Activated CD8-positive, alpha-beta T cell treated with anti-CD3 and anti-CD28 coated beads for 36 hours (primary cell): ENCODE data around the gene LRRC37A. TPM values are rescaled to one million over a fixed set of nuclear protein-coding genes. Genes with fewer than 3 reads are reported as not detected.
"Not testable (repeated sequence)": the region's sequence is repeated elsewhere in the genome, so short reads cannot be mapped to it uniquely, and the experiment has no call there.

Source experiments
- ATAC-seq: fragments of 200-7000 bp; cut with Tn5 transposase; one replicate; pipeline ENCODE4 v1.10.0; 2021; ENCODE audit warnings: mild to moderate bottlenecking, moderate library complexity
- CTCF ChIA-PET: fragments of 350-600 bp; sonication (Branson Sonifier 250); formaldehyde crosslinking; loops from one replicate; lab custom pipeline; 2021; ENCODE audit warnings: antibody characterized with exemption; lab: Charles Lee
- POLR2A ChIA-PET: fragments of 350-600 bp; sonication (Branson Sonifier 250); formaldehyde crosslinking; loops from one replicate; lab custom pipeline; 2021; ENCODE audit warnings: antibody characterized with exemption; lab: Charles Lee
- DNase-seq: peaks from one replicate; pipeline ENCODE4 v3.0.0-alpha.2; 2020
- H3K27ac Mint-ChIP-seq: one replicate; pipeline ENCODE4 v1.8.0; 2021; ENCODE audit warnings: mild to moderate bottlenecking, mixed read lengths
- H3K27me3 Mint-ChIP-seq: one replicate; pipeline ENCODE4 v1.8.0; 2021; ENCODE audit warnings: mixed read lengths
- H3K36me3 Mint-ChIP-seq: one replicate; pipeline ENCODE4 v1.8.0; 2021; ENCODE audit warnings: low read depth, mixed read lengths
- H3K4me1 Mint-ChIP-seq: one replicate; pipeline ENCODE4 v1.8.0; 2021; ENCODE audit warnings: low read depth, mixed read lengths
- H3K4me3 Mint-ChIP-seq: one replicate; pipeline ENCODE4 v1.8.0; 2021; ENCODE audit warnings: mild to moderate bottlenecking, moderate library complexity, mixed read lengths
- H3K9me3 Mint-ChIP-seq: one replicate; pipeline ENCODE4 v1.8.0; 2021; ENCODE audit warnings: mixed read lengths
- CTCF ChIP-seq: fragments of 200-600 bp; IDR thresholded peaks from one replicate; pipeline ENCODE4 v1.8.0; 2022; ENCODE audit warnings: antibody characterized with exemption, mild to moderate bottlenecking
- intact Hi-C: fragments of 100-400 bp; cut with micrococcal nuclease; formaldehyde crosslinking; loops from one replicate; pipeline ENCODE4 v1.10.0; 2022
- total RNA-seq, 2 experiments: library from RNA; stranded (reverse); gene quantifications; one replicate each; pipeline ENCODE4 v1.2.3, GENCODE V29; 2021

LRRC37A gene
- total RNA-seq, 2 experiments from 2014 or later = 1.7 to 1.8 TPM

- ATAC-seq (peak; percentile 82), DNase-seq (peak; percentile 69)
- H3K4me3 Mint-ChIP-seq, H3K9me3 Mint-ChIP-seq, POLR2A ChIA-PET, H3K36me3 Mint-ChIP-seq, H3K27ac Mint-ChIP-seq, H3K27me3 Mint-ChIP-seq: not testable (repeated sequence)
- peak; percentile 88 for TF ChIP-seq CTCF
- peaks cover 20% of the 10 kb centered on the region for H3K4me1 Mint-ChIP-seq
- CTCF ChIA-PET = interaction anchor here (0.6 to 2.4 kb wide), 10 partner anchors 9 to 297 kb away, joined by 3 to 11 read pairs (median 4); no protein-coding TSS in a partner anchor
- intact Hi-C loops = loop anchor here (10.0 kb wide), 1 partner anchor 282 kb away; no protein-coding TSS in a partner anchor
Measured at GRCh38 chr17:46286764-46287221, 8.1 kb upstream of the LRRC37A start.

- H3K4me3 Mint-ChIP-seq, POLR2A ChIA-PET, ATAC-seq, H3K9me3 Mint-ChIP-seq, H3K27ac Mint-ChIP-seq, H3K36me3 Mint-ChIP-seq, DNase-seq, H3K27me3 Mint-ChIP-seq: not testable (repeated sequence)
- H3K4me1 Mint-ChIP-seq = peaks cover 20% of the 10 kb centered on the region
- intact Hi-C loops = loop anchor here (10.0 kb wide), 1 partner anchor 283 kb away; no protein-coding TSS in a partner anchor
- CTCF ChIA-PET = interaction anchor here (1.7 to 2.4 kb wide), 2 partner anchors 20 to 284 kb away, joined by 7 to 11 read pairs; no protein-coding TSS in a partner anchor
Measured at GRCh38 chr17:46287587-46287986, 7.3 kb upstream of the LRRC37A start.

- H3K27me3 Mint-ChIP-seq, POLR2A ChIA-PET, H3K4me1 Mint-ChIP-seq, CTCF ChIA-PET, H3K9me3 Mint-ChIP-seq, H3K27ac Mint-ChIP-seq, ATAC-seq, intact Hi-C loops, H3K36me3 Mint-ChIP-seq, H3K4me3 Mint-ChIP-seq, DNase-seq: not testable (repeated sequence)
Measured at GRCh38 chr17:46290906-46291546, 3.9 kb upstream of the LRRC37A start.

- H3K9me3 Mint-ChIP-seq, H3K27ac Mint-ChIP-seq, H3K4me1 Mint-ChIP-seq, H3K36me3 Mint-ChIP-seq, DNase-seq, CTCF ChIA-PET, POLR2A ChIA-PET, H3K4me3 Mint-ChIP-seq, H3K27me3 Mint-ChIP-seq, intact Hi-C loops, ATAC-seq: not testable (repeated sequence)
Measured at GRCh38 chr17:46291618-46292017, 3.3 kb upstream of the LRRC37A start.

- intact Hi-C loops, DNase-seq, CTCF ChIA-PET, H3K36me3 Mint-ChIP-seq, H3K4me1 Mint-ChIP-seq, ATAC-seq, POLR2A ChIA-PET, H3K9me3 Mint-ChIP-seq, H3K27ac Mint-ChIP-seq, H3K27me3 Mint-ChIP-seq, H3K4me3 Mint-ChIP-seq: not testable (repeated sequence)
Measured at GRCh38 chr17:46341220-46341619, 46.3 kb downstream of the LRRC37A start.

- CTCF ChIA-PET, H3K27me3 Mint-ChIP-seq, POLR2A ChIA-PET, H3K36me3 Mint-ChIP-seq, ATAC-seq, intact Hi-C loops, H3K9me3 Mint-ChIP-seq, H3K27ac Mint-ChIP-seq, H3K4me1 Mint-ChIP-seq, H3K4me3 Mint-ChIP-seq, DNase-seq: not testable (repeated sequence)
Measured at GRCh38 chr17:46342131-46342530, 47.2 kb downstream of the LRRC37A start.

- intact Hi-C loops, CTCF ChIA-PET, H3K9me3 Mint-ChIP-seq, DNase-seq, H3K4me3 Mint-ChIP-seq, POLR2A ChIA-PET, H3K27me3 Mint-ChIP-seq, H3K36me3 Mint-ChIP-seq, H3K4me1 Mint-ChIP-seq, H3K27ac Mint-ChIP-seq: not testable (repeated sequence)
- ATAC-seq = peak; percentile 56
Measured at GRCh38 chr17:46348345-46348744, 53.4 kb downstream of the LRRC37A start.

GRCh38 chr17:46349060-46349459, 54.1 kb downstream of the LRRC37A start:
- DNase-seq, POLR2A ChIA-PET, H3K27me3 Mint-ChIP-seq, ATAC-seq, H3K27ac Mint-ChIP-seq, H3K9me3 Mint-ChIP-seq, H3K4me1 Mint-ChIP-seq, H3K36me3 Mint-ChIP-seq, H3K4me3 Mint-ChIP-seq, CTCF ChIA-PET, intact Hi-C loops: not testable (repeated sequence)

GRCh38 chr17:46353856-46354255, 58.9 kb downstream of the LRRC37A start:
- intact Hi-C loops, DNase-seq, H3K4me3 Mint-ChIP-seq, H3K27me3 Mint-ChIP-seq, H3K9me3 Mint-ChIP-seq, POLR2A ChIA-PET, H3K4me1 Mint-ChIP-seq, H3K36me3 Mint-ChIP-seq, H3K27ac Mint-ChIP-seq, CTCF ChIA-PET, ATAC-seq: not testable (repeated sequence)

- H3K9me3 Mint-ChIP-seq, CTCF ChIA-PET, H3K4me3 Mint-ChIP-seq, POLR2A ChIA-PET, H3K27ac Mint-ChIP-seq, H3K27me3 Mint-ChIP-seq, intact Hi-C loops, H3K36me3 Mint-ChIP-seq, DNase-seq, H3K4me1 Mint-ChIP-seq: not testable (repeated sequence)
- ATAC-seq = peak; percentile 55
Measured at GRCh38 chr17:46361145-46361735, 66.3 kb downstream of the LRRC37A start.

GRCh38 chr17:46361755-46362154, 66.8 kb downstream of the LRRC37A start, which contains the start of gene ARL17B:
Gene ARL17B (minus strand): TSS chr17:46361766. CDS start chr17:46358397, 3,369 bp downstream.
- H3K4me1 Mint-ChIP-seq, POLR2A ChIA-PET, H3K9me3 Mint-ChIP-seq, intact Hi-C loops, H3K36me3 Mint-ChIP-seq, H3K27me3 Mint-ChIP-seq, CTCF ChIA-PET: not testable (repeated sequence)
- H3K4me3 Mint-ChIP-seq = peak within 1 kb of the TSS; percentile 47
- ATAC-seq = peak; percentile 96
- peak within 1 kb of the TSS; percentile 57 for H3K27ac Mint-ChIP-seq
- peak; percentile 95 for DNase-seq
